Neuronal stem cell (in vitro differentiated cells): ENCODE measurements around the gene ANKS1B.

Experiments
- DNase-seq: peaks from one replicate; pipeline ENCODE4 v3.0.0-alpha.2; 2013; ENCODE audit warnings: low spot score
- H2AFZ ChIP-seq: one replicate; pipeline ENCODE4 v1.6.1; 2013; ENCODE audit warnings: mild to moderate bottlenecking, low read length, inconsistent platforms
- H2AK5ac ChIP-seq: 2 replicates; pipeline ENCODE4 v1.6.1; 2013; ENCODE audit warnings: low read depth, mild to moderate bottlenecking, inconsistent platforms, low read length, moderate library complexity, mixed read lengths
- H2BK120ac ChIP-seq: 2 replicates; pipeline ENCODE4 v1.6.1; 2013; ENCODE audit warnings: low read depth, mild to moderate bottlenecking, inconsistent platforms, low read length, moderate library complexity, mixed read lengths
- H2BK12ac ChIP-seq: one replicate; pipeline ENCODE4 v1.6.1; 2013; ENCODE audit warnings: low read length, inconsistent platforms
- H2BK15ac ChIP-seq: 2 replicates; pipeline ENCODE4 v1.6.1; 2013; ENCODE audit warnings: mild to moderate bottlenecking, low read length, inconsistent platforms, mixed read lengths
- H2BK5ac ChIP-seq: one replicate; pipeline ENCODE4 v1.6.1; 2013; ENCODE audit warnings: inconsistent platforms, mild to moderate bottlenecking, low read length, moderate library complexity
- H3K14ac ChIP-seq: one replicate; pipeline ENCODE4 v1.6.1; 2013; ENCODE audit warnings: low read length, inconsistent platforms
- H3K18ac ChIP-seq: 2 replicates; pipeline ENCODE4 v1.6.1; 2013; ENCODE audit warnings: low read length, inconsistent platforms
- H3K23ac ChIP-seq: 2 replicates; pipeline ENCODE4 v1.6.1; 2013; ENCODE audit warnings: low read depth, mild to moderate bottlenecking, mixed read lengths, low read length, inconsistent platforms; ENCODE audit not compliant: poor library complexity
- H3K27ac ChIP-seq: replicated peaks from 3 replicates; pipeline ENCODE4 v1.5.1; 2013; ENCODE audit warnings: low read length, inconsistent platforms
- H3K27me3 ChIP-seq, 3 experiments: 2 replicates each; pipeline ENCODE4 v1.6.1; 2013; ENCODE audit warnings: low read length in 3 of 3, mild to moderate bottlenecking in 2 of 3, inconsistent platforms in 1 of 3, low read depth in 1 of 3, mixed read lengths in 1 of 3, moderate library complexity in 1 of 3; ENCODE audit not compliant: control insufficient read depth in 3 of 3, insufficient read depth in 3 of 3
- H3K36me3 ChIP-seq, 2 donors: replicated peaks in 1 of 2; 2 replicates each; pipeline ENCODE4 v1.6.1; 2013; ENCODE audit warnings: low read length in 2 of 2; ENCODE audit not compliant: control insufficient read depth in 2 of 2, insufficient read depth in 2 of 2
- H3K4ac ChIP-seq: 2 replicates; pipeline ENCODE4 v1.6.1; 2013; ENCODE audit warnings: inconsistent platforms, mild to moderate bottlenecking, low read length, moderate library complexity
- H3K4me1 ChIP-seq, 2 donors: 1 replicate in 1 of 2; 2 replicates in 1 of 2; pipeline ENCODE4 v1.6.1; 2013; ENCODE audit warnings: low read length in 2 of 2, low read depth in 1 of 2; ENCODE audit not compliant: control insufficient read depth in 2 of 2, insufficient read depth in 1 of 2
- H3K4me2 ChIP-seq: one replicate; pipeline ENCODE4 v1.6.1; 2013; ENCODE audit warnings: mild to moderate bottlenecking, low read length, inconsistent platforms; ENCODE audit not compliant: insufficient read depth, poor library complexity, severe bottlenecking
- H3K4me3 ChIP-seq, 2 donors: 2 replicates each; pipeline ENCODE4 v1.5.1; 2013; ENCODE audit warnings: low read length in 2 of 2, mild to moderate bottlenecking in 2 of 2, inconsistent platforms in 1 of 2, moderate library complexity in 1 of 2
- H3K79me1 ChIP-seq: one replicate; pipeline ENCODE4 v1.6.1; 2013; ENCODE audit warnings: low read depth, mild to moderate bottlenecking, inconsistent platforms, low read length, moderate library complexity
- H3K9ac ChIP-seq: one replicate; pipeline ENCODE4 v1.6.1; 2013; ENCODE audit warnings: mild to moderate bottlenecking, low read depth, low read length, inconsistent platforms; ENCODE audit not compliant: poor library complexity
- H3K9me3 ChIP-seq, 2 donors: replicated peaks in 1 of 2; 2 replicates each; pipeline versions ENCODE3 to v1.6.1; 2013; ENCODE audit warnings: low read length in 2 of 2, mild to moderate bottlenecking in 2 of 2, inconsistent platforms in 1 of 2, low read depth in 1 of 2, mixed read lengths in 1 of 2, moderate library complexity in 1 of 2; ENCODE audit not compliant: control insufficient read depth in 2 of 2, insufficient read depth in 1 of 2
- H4K8ac ChIP-seq: one replicate; pipeline ENCODE4 v1.6.1; 2013; ENCODE audit warnings: low read depth, mild to moderate bottlenecking, inconsistent platforms, low read length, moderate library complexity
- H4K91ac ChIP-seq: one replicate; pipeline ENCODE4 v1.6.1; 2013; ENCODE audit warnings: low read length, low read depth, mild to moderate bottlenecking, inconsistent platforms; ENCODE audit not compliant: poor library complexity
- WGBS, 2 donors: extraction: QIAGEN DNeasy Blood & Tissue Kit; methylation state at CpG; one replicate each; pipeline ENCODE4 v1.1.7; 2013; ENCODE audit warnings: missing lambda C conversion rate in 2 of 2, mixed read lengths in 1 of 2; ENCODE audit not compliant: insufficient read length in 2 of 2, insufficient replicate concordance in 1 of 2; ENCODE audit errors: extremely low coverage in 2 of 2; 5-methylcytosine and 5-hydroxymethylcytosine counted together

ANKS1B gene

DNA sequence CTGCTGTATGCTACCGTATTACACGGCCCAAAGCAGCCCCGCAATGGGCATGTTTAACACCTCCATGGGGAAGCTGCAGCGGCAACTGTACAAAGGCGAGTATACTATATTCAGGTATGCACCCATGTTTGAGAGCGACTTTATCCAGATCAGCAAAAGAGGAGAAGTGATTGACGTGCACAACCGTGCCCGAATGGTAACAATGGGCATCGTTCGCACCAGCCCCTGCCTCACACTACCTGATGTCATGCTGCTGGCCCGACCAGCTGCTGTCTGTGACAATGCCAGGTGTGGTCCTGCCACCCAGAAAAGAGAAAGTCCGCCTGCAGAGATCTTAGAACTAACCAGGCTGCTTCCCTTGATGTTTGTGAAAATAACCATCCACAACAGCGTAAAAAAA is 336.6 kb downstream of the ANKS1B start:
- WGBS, 2 donors: no CpG with 5 or more reads among the region's 14 CpGs
- Histone ChIP-seq H3K14ac (peak overlapping the region; percentile 10), H3K4ac (no peak overlapping the region), H3K4me3 (no peak overlapping the region), H4K8ac (no peak overlapping the region), H3K9me3 (no peaks in the 10 kb centered on the region), H3K9ac (no peak overlapping the region), H2BK12ac (no peak overlapping the region), H3K79me1 (no peaks in the 10 kb centered on the region), H3K4me2 (no peak overlapping the region), H2BK15ac (no peak overlapping the region), H3K23ac (no peak overlapping the region), H3K27ac (no peak overlapping the region), H3K27me3 (no peaks in the 10 kb centered on the region), H3K18ac (no peak overlapping the region), H2BK120ac (no peak overlapping the region), H3K4me1 (no peaks in the 10 kb centered on the region), H2BK5ac (no peak overlapping the region), H2AK5ac (no peak overlapping the region), H2AFZ (no peak overlapping the region), H3K36me3 (no peaks in the 10 kb centered on the region), H4K91ac (no peak overlapping the region)
- no peak for DNase-seq

DNA sequence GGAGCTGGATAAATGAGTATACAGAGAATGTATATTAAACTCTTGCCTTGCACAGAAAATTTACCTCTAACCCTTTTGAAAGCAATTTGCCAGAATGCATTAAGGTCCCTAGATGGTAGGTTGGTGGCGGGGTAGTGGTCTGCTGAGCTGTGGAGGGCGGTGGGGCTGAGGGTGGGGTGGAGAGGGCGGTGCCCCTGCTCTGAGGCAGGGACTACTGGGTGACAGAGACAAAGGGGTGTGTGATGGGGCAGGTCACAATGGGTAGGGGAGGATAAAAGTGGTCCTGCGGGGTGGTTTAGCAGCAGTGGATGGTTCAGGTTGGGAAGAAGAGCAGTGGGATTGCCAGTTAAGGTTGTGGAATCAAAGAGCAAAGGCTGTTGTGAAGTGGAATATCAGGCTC is 337.3 kb downstream of the ANKS1B start, which contains the start of gene GARIN6:
Gene GARIN6 (plus strand): TSS at position 301 of the 400 bp plus-strand sequence. CDS start 422 bp downstream, outside the sequence.
- WGBS, 2 donors: no CpG with 5 or more reads among the region's 4 CpGs
- Histone ChIP-seq H3K18ac (no peak within 1 kb of the TSS), H3K36me3 (no peaks in the 10 kb centered on the region)

DNA sequence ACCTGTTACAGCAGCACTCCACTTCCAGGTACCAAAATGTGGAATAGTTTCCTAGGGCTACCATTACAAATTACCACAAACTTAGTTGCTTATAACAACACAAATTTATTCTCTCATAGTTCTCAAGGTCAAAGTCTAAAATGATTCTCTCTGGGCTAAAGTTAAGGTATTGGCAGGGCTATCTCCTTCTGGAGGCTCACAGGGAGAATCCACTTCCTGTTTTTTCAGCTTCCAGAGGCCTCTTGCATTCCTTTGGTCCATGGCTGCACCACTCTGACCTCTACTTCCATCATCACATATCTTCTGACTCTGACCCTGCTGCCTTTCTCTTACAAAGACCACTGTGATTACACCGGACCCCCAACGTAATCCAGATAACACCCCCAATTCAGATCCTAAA is 340.1 kb downstream of the ANKS1B start:
- Histone ChIP-seq H3K9ac (no peak overlapping the region), H3K23ac (no peak overlapping the region), H2BK15ac (no peak overlapping the region), H3K14ac (no peak overlapping the region), H3K36me3 (no peaks in the 10 kb centered on the region), H2BK12ac (no peak overlapping the region), H3K9me3 (no peaks in the 10 kb centered on the region), H3K4me1 (no peaks in the 10 kb centered on the region), H2AFZ (no peak overlapping the region), H3K79me1 (no peaks in the 10 kb centered on the region), H4K91ac (no peak overlapping the region), H4K8ac (no peak overlapping the region), H3K27me3 (no peaks in the 10 kb centered on the region), H2BK5ac (no peak overlapping the region), H2AK5ac (no peak overlapping the region), H3K18ac (no peak overlapping the region), H3K4ac (no peak overlapping the region), H3K27ac (no peak overlapping the region), H2BK120ac (no peak overlapping the region), H3K4me3 (no peak overlapping the region), H3K4me2 (no peak overlapping the region)
- WGBS, 2 donors: no CpG with 5 or more reads among the region's 2 CpGs
- DNase-seq: no peak

More for the DNA sequence above, 337.3 kb downstream of the ANKS1B start, which contains the start of gene GARIN6:
- Histone ChIP-seq H4K91ac (no peak within 1 kb of the TSS), H4K8ac (no peak within 1 kb of the TSS), H3K27ac (no peak within 1 kb of the TSS), H2BK120ac (no peak within 1 kb of the TSS), H3K14ac (peak within 1 kb of the TSS; percentile 10), H2AFZ (no peak within 1 kb of the TSS), H3K9ac (no peak within 1 kb of the TSS), H2BK5ac (no peak within 1 kb of the TSS), H3K27me3 (no peaks in the 10 kb centered on the region), H2BK15ac (no peak within 1 kb of the TSS), H3K23ac (no peak within 1 kb of the TSS), H2BK12ac (no peak within 1 kb of the TSS), H3K4me3 (no peak within 1 kb of the TSS), H3K4ac (no peak within 1 kb of the TSS), H3K4me1 (no peaks in the 10 kb centered on the region), H3K9me3 (no peaks in the 10 kb centered on the region), H3K79me1 (no peaks in the 10 kb centered on the region), H3K4me2 (no peak within 1 kb of the TSS), H2AK5ac (no peak within 1 kb of the TSS)
- no peak for DNase-seq

DNA sequence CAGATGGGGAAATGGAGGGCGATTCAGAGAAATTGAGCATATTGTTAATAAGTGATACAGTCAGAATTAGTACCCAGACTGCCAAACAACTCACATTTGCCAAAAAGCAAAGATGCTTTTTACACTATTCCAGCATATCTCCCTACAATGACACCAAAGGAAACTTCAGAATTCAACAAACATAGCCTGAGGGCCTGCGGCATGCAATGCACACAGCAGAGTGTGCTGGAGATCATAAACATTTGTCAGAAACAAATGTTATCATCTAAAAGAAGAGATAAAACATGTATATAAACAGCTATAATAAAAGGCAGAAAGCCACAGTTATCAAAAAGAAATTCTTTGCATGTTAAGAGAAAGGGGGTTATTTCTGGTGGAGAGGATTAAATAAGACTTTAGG is 357.3 kb downstream of the ANKS1B start:
- H2BK12ac ChIP-seq: no peak overlapping the region
- no peak for DNase-seq
- H2AK5ac ChIP-seq: no peak overlapping the region
- H3K18ac ChIP-seq: no peak overlapping the region
- WGBS, 2 donors: no CpG with 5 or more reads among the region's 2 CpGs
- H2AFZ ChIP-seq: no peak overlapping the region
- H3K9me3 ChIP-seq: no peaks in the 10 kb centered on the region
- no peak overlapping the region for H4K8ac ChIP-seq
- no peak overlapping the region for H2BK120ac ChIP-seq
- no peaks in the 10 kb centered on the region for H3K36me3 ChIP-seq
- no peak overlapping the region for H2BK5ac ChIP-seq
- no peaks in the 10 kb centered on the region for H3K4me1 ChIP-seq
- H3K14ac ChIP-seq: no peak overlapping the region
- H3K4me2 ChIP-seq: no peak overlapping the region
- H4K91ac ChIP-seq: no peak overlapping the region
- no peak overlapping the region for H3K9ac ChIP-seq
- H3K27ac ChIP-seq: no peak overlapping the region
- H3K27me3 ChIP-seq: peaks cover 0 to 4% (median 0%) of the 10 kb centered on the region in 3 experiments
- H2BK15ac ChIP-seq: no peak overlapping the region
- H3K23ac ChIP-seq: no peak overlapping the region
- no peak overlapping the region for H3K4me3 ChIP-seq
- H3K79me1 ChIP-seq: no peaks in the 10 kb centered on the region
- no peak overlapping the region for H3K4ac ChIP-seq
